Measurements from ENCODE around the gene SYCE3. TPM values are rescaled to one million over a fixed set of nuclear protein-coding genes. Genes with fewer than 3 reads are reported as not detected.

The SYCE3 gene
- total RNA-seq, 1 donor from 2014 or later = not detected

DNA sequence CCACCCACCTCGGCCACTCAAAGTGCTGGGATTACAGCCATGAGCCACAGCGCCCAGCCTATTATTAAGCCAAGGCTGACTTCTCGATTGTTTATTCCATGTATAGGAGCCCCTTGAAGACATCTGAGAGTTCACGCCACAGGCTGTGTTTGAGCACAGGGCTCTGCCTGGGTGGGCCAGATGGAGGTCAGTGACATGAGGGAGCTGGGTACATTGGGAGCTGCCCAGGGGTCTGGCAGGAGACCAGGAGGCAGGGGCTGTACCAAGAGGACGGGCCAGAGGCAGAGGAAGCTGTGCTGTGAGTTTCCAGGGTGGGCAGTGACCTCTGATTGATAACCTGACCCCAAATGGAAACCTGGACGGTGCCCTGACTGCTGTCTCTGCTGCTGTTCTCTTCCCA is 60.6 kb downstream of the SYCE3 start:
- no peak for DNase-seq (ENCODE audit: low spot score)

Other genes starting within 250 kb of the SYCE3 start
- 21.4 TPM for gene DENND6B, start 235.9 kb downstream of the SYCE3 start, total RNA-seq
- gene PPP6R2, start 219.6 kb downstream of the SYCE3 start, total RNA-seq = 63.5 TPM
- gene SBF1, start 87.9 kb downstream of the SYCE3 start, total RNA-seq = 79.2 TPM
- 4.6 TPM for gene ADM2, start 81.4 kb downstream of the SYCE3 start, total RNA-seq
- gene MIOX, start 76.1 kb downstream of the SYCE3 start, total RNA-seq = not detected
- 63.6 TPM for gene LMF2, start 55.2 kb downstream of the SYCE3 start, total RNA-seq
- 37.7 TPM for gene NCAPH2, start 54.7 kb downstream of the SYCE3 start, total RNA-seq
- gene SCO2, start 37.3 kb downstream of the SYCE3 start, total RNA-seq = not detected
- gene TYMP, start 32.9 kb downstream of the SYCE3 start, total RNA-seq = 37.9 TPM
- gene KLHDC7B, start 17.0 kb downstream of the SYCE3 start, total RNA-seq = 1.2 TPM
- gene CPT1B, start 15.5 kb upstream of the SYCE3 start, total RNA-seq = 62.3 TPM
- gene CHKB, start 19.9 kb upstream of the SYCE3 start, total RNA-seq = 98.0 TPM
- 0.83 TPM for gene MAPK8IP2, start 37.9 kb upstream of the SYCE3 start, total RNA-seq
- 61.9 TPM for gene ARSA, start 65.2 kb upstream of the SYCE3 start, total RNA-seq
- 37.1 TPM for gene SHANK3, start 109.9 kb upstream of the SYCE3 start, total RNA-seq
- 1.7 TPM for gene ACR, start 175.3 kb upstream of the SYCE3 start, total RNA-seq
- 44.3 TPM for gene RABL2B, start 220.7 kb upstream of the SYCE3 start, total RNA-seq